ENCODE data around the gene AKAP13. TPM values are rescaled to one million over a fixed set of nuclear protein-coding genes. Genes with fewer than 3 reads are reported as not detected.
A peak's percentile ranks its signal among the peaks of the same experiment; 100 is the strongest.
"Not testable (repeated sequence)": the region's sequence is repeated elsewhere in the genome, so short reads cannot be mapped to it uniquely, and the experiment has no call there.

The AKAP13 gene
- total and polyA plus RNA-seq, 2 of the 13 experiments (the other 11 are each of a cell fraction or from before 2014, with no cell fraction given), result 6.7 to 27.1 TPM

- TF ChIP-seq, protein P1, sequence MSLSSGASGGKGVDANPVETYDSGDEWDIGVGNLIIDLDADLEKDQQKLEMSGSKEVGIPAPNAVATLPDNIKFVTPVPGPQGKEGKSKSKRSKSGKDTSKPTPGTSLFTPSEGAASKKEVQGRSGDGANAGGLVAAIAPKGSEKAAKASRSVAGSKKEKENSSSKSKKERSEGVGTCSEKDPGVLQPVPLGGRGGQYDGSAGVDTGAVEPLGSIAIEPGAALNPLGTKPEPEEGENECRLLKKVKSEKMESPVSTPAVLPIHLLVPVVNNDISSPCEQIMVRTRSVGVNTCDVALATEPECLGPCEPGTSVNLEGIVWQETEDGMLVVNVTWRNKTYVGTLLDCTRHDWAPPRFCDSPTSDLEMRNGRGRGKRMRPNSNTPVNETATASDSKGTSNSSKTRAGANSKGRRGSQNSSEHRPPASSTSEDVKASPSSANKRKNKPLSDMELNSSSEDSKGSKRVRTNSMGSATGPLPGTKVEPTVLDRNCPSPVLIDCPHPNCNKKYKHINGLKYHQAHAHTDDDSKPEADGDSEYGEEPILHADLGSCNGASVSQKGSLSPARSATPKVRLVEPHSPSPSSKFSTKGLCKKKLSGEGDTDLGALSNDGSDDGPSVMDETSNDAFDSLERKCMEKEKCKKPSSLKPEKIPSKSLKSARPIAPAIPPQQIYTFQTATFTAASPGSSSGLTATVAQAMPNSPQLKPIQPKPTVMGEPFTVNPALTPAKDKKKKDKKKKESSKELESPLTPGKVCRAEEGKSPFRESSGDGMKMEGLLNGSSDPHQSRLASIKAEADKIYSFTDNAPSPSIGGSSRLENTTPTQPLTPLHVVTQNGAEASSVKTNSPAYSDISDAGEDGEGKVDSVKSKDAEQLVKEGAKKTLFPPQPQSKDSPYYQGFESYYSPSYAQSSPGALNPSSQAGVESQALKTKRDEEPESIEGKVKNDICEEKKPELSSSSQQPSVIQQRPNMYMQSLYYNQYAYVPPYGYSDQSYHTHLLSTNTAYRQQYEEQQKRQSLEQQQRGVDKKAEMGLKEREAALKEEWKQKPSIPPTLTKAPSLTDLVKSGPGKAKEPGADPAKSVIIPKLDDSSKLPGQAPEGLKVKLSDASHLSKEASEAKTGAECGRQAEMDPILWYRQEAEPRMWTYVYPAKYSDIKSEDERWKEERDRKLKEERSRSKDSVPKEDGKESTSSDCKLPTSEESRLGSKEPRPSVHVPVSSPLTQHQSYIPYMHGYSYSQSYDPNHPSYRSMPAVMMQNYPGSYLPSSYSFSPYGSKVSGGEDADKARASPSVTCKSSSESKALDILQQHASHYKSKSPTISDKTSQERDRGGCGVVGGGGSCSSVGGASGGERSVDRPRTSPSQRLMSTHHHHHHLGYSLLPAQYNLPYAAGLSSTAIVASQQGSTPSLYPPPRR (CRISPR knock-in tag; IDR thresholded peaks at IDR 0.05; ENCODE audit: borderline replicate concordance), result peak; percentile 27; the same call in 1 of the 2 replicates
- TF ChIP-seq ELF3 (CRISPR knock-in tag; IDR thresholded peaks at IDR 0.05) (peak; percentile 76), CEBPB (IDR thresholded peaks at IDR 0.05; ENCODE audit: borderline replicate concordance, low read depth, low read length) (peak; percentile 91), TCF12 (CRISPR knock-in tag; IDR thresholded peaks at IDR 0.05) (0 out of 2 replicates have a peak, but pooled peaks have one; percentile 48), POGZ (CRISPR knock-in tag; IDR thresholded peaks at IDR 0.05) (peak; percentile 70), LCORL (CRISPR knock-in tag; IDR thresholded peaks at IDR 0.05) (peak; percentile 85), FOXO1 (CRISPR knock-in tag; IDR thresholded peaks at IDR 0.05) (peak; percentile 65), IRF2 (CRISPR knock-in tag; IDR thresholded peaks at IDR 0.05) (0 out of 2 replicates have a peak, but pooled peaks have one; percentile 52), MIXL1 (CRISPR knock-in tag; IDR thresholded peaks at IDR 0.05) (0 out of 2 replicates have a peak, but pooled peaks have one; percentile 29), ZNF691 (CRISPR knock-in tag; IDR thresholded peaks at IDR 0.05; ENCODE audit: borderline replicate concordance, low read depth) (peak; percentile 44; the same call in 1 of the 2 replicates)
- not testable (repeated sequence) for TF ChIP-seq TCF12, LCORL (IDR thresholded peaks at IDR 0.05)
- TF ChIP-seq, protein P2, sequence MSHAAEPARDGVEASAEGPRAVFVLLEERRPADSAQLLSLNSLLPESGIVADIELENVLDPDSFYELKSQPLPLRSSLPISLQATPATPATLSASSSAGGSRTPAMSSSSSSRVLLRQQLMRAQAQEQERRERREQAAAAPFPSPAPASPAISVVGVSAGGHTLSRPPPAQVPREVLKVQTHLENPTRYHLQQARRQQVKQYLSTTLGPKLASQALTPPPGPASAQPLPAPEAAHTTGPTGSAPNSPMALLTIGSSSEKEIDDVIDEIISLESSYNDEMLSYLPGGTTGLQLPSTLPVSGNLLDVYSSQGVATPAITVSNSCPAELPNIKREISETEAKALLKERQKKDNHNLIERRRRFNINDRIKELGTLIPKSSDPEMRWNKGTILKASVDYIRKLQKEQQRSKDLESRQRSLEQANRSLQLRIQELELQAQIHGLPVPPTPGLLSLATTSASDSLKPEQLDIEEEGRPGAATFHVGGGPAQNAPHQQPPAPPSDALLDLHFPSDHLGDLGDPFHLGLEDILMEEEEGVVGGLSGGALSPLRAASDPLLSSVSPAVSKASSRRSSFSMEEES (CRISPR knock-in tag; IDR thresholded peaks at IDR 0.05), result peak; percentile 47; the same call in 1 of the 2 replicates
- TF ChIP-seq, protein P3, sequence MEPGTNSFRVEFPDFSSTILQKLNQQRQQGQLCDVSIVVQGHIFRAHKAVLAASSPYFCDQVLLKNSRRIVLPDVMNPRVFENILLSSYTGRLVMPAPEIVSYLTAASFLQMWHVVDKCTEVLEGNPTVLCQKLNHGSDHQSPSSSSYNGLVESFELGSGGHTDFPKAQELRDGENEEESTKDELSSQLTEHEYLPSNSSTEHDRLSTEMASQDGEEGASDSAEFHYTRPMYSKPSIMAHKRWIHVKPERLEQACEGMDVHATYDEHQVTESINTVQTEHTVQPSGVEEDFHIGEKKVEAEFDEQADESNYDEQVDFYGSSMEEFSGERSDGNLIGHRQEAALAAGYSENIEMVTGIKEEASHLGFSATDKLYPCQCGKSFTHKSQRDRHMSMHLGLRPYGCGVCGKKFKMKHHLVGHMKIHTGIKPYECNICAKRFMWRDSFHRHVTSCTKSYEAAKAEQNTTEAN (CRISPR knock-in tag; conservative IDR thresholded peaks at IDR 0.05), result peak; percentile 76; the same call in 1 of the 2 replicates
- TF ChIP-seq, protein P4, sequence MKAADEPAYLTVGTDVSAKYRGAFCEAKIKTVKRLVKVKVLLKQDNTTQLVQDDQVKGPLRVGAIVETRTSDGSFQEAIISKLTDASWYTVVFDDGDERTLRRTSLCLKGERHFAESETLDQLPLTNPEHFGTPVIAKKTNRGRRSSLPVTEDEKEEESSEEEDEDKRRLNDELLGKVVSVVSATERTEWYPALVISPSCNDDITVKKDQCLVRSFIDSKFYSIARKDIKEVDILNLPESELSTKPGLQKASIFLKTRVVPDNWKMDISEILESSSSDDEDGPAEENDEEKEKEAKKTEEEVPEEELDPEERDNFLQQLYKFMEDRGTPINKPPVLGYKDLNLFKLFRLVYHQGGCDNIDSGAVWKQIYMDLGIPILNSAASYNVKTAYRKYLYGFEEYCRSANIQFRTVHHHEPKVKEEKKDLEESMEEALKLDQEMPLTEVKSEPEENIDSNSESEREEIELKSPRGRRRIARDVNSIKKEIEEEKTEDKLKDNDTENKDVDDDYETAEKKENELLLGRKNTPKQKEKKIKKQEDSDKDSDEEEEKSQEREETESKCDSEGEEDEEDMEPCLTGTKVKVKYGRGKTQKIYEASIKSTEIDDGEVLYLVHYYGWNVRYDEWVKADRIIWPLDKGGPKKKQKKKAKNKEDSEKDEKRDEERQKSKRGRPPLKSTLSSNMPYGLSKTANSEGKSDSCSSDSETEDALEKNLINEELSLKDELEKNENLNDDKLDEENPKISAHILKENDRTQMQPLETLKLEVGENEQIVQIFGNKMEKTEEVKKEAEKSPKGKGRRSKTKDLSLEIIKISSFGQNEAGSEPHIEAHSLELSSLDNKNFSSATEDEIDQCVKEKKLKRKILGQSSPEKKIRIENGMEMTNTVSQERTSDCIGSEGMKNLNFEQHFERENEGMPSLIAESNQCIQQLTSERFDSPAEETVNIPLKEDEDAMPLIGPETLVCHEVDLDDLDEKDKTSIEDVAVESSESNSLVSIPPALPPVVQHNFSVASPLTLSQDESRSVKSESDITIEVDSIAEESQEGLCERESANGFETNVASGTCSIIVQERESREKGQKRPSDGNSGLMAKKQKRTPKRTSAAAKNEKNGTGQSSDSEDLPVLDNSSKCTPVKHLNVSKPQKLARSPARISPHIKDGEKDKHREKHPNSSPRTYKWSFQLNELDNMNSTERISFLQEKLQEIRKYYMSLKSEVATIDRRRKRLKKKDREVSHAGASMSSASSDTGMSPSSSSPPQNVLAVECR (CRISPR knock-in tag; IDR thresholded peaks at IDR 0.05; ENCODE audit: borderline replicate concordance), result peak; percentile 57; the same call in 1 of the 2 replicates
- TF ChIP-seq, protein P5, sequence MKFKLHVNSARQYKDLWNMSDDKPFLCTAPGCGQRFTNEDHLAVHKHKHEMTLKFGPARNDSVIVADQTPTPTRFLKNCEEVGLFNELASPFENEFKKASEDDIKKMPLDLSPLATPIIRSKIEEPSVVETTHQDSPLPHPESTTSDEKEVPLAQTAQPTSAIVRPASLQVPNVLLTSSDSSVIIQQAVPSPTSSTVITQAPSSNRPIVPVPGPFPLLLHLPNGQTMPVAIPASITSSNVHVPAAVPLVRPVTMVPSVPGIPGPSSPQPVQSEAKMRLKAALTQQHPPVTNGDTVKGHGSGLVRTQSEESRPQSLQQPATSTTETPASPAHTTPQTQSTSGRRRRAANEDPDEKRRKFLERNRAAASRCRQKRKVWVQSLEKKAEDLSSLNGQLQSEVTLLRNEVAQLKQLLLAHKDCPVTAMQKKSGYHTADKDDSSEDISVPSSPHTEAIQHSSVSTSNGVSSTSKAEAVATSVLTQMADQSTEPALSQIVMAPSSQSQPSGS (CRISPR knock-in tag; IDR thresholded peaks at IDR 0.05), result peak; percentile 54; the same call in 1 of the 2 replicates
Observed at GRCh38 chr15:85349062-85349461, 31.3 kb upstream of the AKAP13 start (continued).
